ENCODE data around the gene PIAS3.
"Not testable (repeated sequence)": the region's sequence is repeated elsewhere in the genome, so short reads cannot be mapped to it uniquely, and the experiment has no call there.

PIAS3 gene

DNA sequence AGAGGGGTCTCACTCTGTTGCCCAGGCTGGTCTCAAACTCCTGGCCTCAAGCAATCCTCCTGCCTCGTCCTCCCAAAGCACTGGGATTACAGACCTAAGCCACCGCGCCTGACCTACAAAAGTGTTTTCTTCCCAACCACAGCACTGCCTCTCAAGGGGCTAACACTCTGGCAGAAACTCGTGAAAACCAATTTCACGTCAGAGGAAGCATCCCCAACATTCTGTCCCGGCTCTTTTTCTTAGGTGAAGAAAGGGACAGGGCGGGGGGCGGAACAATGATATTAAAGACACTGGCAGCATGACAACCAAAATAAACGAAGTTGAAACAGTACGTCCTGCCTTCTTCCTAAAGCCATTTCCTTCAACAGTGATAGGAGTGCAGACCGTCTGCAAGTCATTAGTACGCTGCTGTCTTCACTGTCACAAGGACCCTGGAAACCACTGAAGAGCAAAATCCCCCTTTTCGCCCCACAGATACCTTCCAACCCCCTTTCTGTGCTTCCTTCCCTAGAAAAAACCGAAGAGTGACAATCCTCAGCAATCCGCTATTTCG, 36.0 kb downstream of the PIAS3 start:
- DNase-seq: not testable (repeated sequence)

DNA sequence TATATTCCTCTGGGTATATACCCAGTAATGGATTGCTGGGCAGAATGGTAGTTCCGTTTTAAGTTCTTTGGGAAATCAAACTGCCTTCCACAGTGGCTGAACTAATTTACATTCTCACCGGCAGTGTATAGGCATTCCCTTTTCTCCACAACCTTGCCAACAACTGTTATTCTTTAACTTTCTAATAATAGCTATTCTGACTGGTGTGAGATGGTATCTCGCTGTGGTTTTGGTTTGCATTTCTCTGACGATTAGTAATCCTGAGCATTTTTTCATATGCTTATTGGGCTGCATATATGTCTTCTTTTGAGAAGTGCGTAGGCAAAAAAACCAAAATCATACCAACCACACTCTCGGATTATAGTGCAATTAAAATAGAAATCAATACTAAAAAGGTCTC, 40.8 kb downstream of the PIAS3 start:
- not testable (repeated sequence) for DNase-seq

DNA sequence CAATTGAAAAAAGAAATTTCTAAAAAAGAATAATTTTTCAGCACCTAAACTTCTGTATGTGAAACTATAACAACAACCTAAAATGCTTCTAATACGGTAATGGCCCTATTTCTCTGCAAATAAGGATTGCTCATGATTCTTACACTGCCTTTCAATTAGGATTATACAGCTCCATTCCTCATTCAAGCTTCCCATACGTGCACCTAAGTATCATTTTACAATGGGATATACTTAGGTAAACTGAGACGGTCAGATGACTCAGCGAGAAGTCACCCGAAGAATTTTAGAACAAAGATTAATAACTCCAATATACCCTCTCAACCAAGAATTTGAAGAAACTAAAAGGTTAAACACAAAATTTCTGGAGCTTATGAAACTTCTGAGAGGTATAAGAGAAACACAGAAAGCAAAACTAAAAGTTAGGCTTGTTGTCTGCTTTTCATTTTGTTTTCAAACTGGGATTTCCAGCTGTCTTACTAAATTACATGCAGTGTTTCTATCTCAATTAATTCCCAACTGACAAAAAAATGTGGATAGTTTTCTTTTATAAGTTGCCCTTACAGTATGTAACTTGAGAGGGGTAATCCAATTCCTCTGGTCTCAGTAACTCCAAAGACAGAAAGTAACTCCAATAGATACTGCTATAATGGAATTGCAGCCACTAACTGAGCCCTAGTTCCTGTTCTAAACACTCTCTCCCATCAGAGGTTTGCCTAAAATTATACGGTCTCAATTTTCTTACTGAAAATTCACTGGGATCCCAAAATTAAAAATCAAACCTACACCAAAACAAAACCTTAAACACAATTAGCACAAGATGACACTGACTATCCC, 45.7 kb downstream of the PIAS3 start:
- DNase-seq: not testable (repeated sequence)

DNA sequence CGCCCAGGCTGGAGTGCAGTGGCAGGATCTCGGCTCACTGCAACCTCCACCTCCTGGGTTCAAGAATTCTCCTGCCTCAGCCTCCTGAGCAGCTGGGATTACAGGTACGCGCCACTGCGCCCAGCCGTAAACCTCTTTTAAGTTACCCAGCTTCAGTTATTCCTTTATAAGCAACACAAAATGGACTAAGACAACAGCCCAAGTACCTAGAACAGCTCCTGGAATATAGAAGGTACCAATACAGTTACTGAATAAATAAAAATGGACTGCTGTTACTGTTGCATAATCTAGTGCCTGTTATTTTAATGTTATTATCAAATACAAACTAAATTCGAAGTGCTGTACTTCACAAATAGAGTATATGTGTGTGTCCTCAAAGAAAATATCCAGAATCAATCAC, 52.0 kb downstream of the PIAS3 start:
- DNase-seq: no peak

DNA sequence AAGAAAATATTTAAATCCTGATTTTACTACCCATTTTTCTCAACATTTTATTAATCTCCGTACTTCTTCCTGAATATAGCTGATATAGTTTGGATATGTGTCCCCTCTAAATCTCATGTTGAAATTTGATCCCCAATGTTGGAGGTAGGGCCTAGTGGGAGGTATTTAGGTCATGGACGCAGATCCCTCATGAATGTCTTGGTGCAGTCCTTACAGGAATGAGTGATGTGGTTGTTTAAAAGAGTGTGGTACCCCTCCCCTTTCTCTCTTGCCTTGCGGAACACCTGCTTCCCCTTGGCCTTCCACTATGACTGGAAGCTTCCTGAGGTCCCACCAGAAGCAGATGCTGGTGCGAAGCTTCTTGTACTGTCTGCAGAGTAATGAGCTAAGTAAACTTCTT, 52.5 kb downstream of the PIAS3 start:
- DNase-seq: no peak

DNA sequence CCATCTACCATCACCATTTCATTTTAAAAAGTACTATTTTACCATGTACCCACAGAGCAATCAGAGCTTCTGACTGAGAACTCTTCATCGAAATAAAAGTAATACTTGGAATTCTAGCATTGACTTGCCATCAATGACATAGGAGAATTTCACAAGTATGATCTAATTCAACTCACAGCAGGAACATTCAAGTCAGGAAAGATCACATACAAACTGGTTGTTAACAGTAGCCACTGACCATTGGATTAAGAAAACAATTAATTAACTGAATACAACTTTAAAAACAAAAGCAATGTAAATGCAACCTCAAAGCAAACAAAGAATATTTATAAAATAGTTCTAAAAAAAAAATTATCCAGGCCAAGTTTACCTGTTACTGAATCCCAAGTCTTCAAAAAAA, 53.8 kb downstream of the PIAS3 start:
- no peak for DNase-seq

DNA sequence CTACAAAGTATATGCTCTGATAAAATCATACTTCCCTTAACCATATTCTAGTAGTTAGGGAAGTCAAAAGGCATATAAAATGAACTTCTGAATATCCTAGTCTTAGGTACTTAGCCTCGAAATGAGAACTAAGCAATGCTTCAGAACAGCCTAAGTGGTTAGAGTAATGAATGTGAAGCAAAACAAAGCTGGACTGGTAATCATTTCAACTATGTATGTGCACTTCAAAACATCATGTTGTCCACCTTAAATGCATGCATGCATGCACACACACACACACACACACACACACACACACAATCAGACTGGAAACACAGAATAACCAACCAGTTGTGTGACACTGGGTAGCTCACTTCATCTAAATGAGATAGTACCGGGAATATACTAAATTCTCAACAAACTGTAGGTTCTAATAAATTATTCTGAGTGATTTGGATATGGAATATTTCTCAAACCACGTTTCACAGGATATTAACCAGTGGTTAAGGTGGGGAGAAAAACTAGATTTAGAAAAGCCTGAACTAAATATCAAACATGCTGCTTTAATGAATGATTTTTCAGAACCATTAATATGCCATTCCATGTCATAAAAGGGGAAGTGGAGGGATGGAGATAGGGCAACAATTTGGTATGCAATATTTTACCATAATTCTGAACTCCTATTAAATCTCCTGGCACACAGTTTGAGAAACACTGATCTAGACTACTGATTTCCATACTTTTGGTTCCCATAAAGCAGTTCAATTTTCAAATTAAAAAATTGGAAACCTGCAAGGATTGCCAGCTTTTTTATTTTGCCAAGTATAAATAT, 54.4 kb downstream of the PIAS3 start:
- DNase-seq: no peak

DNA sequence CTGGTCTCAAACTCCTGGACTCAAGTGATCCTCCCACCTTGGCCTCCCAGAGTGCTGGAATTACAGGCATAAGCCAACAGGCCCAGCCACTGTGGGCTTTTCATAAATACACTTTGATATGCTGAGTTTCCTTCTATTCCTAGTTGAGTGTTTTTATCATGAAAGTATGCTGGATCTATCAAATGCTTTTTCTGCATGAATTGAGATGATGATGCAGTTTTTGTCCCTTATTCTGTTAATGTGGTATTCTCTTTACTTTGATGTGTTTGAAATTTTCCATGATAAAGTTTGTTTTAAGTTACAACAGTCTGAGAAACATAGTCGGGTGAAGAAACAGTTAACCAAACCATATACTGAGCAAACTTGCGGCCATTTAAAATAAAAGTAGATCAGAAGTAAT, 59.1 kb downstream of the PIAS3 start:
- DNase-seq: no peak

Measured in activated CD4-positive, alpha-beta T cell treated with anti-CD3 and anti-CD28 coated beads for 1 hour (primary cell).